RCC 7860 (cell line): Measurements from ENCODE around the gene TOMM6.

Source experiments
- DNase-seq: peaks from one replicate; pipeline ENCODE4 v3.0.0-alpha.2; 2015; ENCODE audit warnings: low spot score
- FAIRE-seq: peaks from 2 replicates; lab custom pipeline; 2012; peaks lifted over from hg19 to GRCh38; lab: Jason Lieb, UNC

The TOMM6 gene

DNA sequence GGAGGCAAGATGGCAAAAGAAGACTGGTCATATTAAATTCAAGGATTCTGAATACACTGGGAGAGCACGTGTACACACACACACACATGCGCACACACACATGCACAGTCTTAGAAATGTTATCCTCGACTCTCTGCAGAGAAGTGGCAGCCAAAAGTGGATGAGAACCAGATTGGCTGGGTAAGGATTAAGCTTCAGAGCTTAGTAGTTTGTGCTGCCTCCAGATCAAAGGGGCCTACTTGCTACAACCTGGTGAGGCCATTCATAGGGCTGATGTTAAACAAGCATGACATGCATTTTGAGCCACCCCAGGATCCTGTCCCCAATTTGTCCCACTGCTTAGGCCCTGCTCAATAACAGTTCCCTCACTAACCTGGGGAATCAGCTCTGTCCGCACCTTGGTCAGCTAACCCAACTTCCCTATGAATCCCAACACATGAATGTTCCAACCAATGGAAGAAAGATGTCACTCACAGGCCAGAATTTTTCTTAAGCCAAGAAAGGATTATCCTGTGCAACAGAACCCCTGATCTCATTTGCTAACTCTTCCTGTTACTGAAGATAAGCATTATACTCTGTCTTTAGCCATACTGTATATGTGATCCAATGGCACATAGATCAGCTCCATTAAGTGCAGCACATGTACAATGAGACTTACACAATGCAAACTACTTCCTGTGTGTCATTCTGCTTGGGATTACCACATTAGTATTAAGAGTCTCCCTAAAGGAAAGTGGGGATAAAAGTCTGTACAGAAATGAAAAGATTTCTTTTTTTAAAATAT lies 31.0 kb downstream of the TOMM6 start:
- FAIRE-seq (no peak), DNase-seq (no peak)

DNA sequence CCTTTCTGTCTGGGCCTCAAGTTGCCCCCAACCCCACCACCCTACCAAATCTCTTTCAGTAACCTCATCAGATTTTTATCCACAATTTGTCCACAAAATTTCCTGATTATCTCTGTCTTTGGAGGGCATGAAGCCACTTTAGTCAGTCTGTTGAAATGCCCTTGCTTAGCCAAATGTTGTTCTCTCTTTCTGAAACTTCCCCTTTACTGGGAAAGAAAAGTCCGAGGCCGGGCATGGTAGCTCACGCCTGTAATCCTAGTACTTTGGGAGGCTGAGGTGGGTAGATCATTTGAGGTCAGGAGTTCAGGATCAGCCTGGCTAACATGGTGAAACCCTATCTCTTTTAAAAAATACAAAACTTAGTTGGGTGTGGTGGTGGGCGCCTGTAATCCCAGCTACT lies 33.8 kb downstream of the TOMM6 start:
- FAIRE-seq: no peak
- no peak for DNase-seq

DNA sequence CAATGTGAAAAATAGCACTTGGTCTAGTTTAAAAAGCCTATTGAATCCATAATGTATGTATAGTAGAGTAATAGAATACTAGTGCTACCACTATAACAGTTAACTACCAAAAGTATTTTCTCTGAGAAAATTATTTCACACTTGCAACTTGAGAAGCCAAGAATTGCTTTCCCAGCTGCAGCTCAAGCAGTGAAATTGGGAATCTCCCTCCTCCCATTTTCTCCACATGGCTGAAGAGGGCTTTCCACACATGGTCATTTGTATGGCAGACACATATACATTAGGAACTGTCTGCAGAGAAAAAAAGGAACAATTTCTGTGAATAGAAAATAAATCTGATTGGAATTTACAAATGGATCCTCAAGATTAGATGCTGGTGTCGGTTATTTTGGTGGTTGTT lies 34.5 kb downstream of the TOMM6 start:
- FAIRE-seq (no peak), DNase-seq (no peak)

DNA sequence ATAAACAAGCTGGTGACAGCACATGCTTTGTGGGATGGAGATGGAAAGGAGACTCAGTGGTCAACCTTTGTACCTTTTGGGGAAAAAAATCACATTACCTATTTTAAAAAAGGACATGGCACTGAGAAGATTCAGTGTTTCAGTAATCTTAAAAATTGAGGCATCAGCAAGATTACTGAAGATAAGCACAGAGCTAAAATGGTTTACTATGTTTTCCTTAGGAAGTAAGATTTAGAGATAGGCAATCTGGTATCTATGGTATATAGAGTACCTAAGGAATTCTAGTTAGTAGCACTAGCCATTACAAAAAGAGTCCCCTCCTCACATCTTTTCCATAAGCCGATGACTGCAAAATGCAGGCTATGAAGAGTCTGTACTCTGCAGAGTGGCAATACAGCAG lies 35.7 kb downstream of the TOMM6 start:
- DNase-seq (no peak), FAIRE-seq (no peak)

DNA sequence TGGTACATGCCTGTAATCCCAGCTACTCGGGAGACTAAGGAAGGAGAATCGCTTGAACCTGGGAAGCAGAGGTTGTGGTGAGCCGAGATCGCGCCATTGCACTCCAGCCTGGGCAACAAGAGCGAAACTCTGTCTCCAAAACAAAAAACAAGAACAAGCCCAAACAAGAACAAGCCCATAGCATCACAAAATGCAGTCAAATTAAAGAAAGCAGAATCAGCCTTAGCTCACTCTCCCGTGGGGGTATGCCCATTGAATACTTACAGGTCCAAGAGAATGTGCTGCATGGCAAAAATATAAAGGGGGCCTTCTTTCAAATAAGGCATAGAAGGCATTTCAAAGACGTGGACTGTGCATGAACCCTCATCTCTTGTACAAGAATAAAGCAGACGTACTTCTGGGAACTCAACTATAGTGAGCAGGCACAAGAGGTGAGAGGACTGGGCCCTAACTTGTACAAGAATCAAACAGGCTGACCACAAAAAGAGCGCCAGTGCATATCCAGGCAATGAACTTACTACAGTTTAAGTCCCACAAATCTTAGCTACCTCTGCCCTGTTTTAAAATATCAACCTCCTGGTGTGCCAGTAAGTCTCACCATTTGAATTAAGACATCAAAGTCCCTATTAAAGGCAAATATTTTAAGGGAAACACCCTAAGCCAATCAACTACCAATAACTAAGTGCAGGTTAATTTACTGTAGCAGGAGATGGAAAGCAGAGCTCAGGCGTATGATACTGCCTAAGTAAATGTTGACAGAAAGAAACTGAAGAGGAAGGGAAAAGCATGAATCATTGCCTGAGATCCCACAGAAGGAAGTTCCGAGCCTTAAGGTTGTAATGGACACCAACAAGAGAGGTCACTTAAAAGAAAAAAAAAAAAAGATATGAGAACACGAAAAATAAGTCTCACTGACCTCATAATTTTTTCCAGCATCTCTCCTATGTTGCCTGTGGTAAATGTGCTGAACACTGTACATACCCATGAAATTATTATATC lies 37.4 kb downstream of the TOMM6 start:
- DNase-seq: peak; percentile 34
- FAIRE-seq: no peak

DNA sequence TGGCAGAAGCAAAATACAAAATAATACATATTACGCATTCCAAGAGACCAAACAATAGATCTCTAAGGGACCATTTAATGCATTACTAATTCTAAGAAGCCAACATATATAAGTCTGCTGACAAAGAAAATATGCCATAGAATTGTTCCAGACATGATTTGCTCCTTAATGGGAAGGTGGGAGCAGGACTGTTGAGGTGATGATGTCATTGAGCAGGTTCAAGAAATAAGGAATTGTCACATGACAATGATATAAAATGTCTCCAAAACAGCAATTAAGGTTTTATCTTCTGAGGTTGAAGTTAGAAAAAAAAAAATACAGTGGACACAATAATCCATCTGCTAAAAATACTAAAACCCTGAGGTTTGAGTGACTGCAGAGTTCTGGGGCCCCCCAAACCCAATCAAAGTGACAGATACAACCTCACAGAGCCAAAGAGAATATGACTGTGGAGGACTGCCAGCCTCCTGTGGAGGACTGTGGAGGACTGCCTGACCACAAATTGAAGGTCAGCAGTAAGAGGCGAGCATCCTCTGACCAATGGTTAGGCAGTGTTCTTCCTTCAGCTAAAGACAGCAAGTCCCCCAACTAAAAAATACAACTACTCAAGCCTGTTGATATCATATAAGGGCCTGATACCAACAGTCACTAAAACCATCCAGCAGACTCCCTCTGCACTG lies 39.0 kb downstream of the TOMM6 start:
- no peak for FAIRE-seq
- no peak for DNase-seq

DNA sequence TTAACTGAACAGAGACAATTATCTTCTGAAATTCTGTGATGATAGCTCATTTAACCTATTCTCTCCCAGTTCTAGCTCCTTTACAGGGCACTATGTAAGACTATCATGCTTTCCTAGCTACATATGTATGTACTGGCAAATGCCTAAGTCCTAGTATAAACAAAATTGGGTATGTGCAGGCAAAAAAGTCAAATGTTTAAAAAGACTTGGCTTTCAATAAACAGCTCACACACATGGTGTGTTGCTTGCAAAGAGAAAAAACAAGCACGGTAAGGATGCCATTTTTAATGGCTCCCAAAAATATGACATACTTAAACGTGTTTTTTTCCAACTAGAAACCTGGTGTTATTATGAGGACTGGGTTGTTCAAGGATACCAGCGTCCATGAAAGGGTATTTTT lies 44.8 kb downstream of the TOMM6 start:
- no peak for FAIRE-seq
- DNase-seq: no peak

DNA sequence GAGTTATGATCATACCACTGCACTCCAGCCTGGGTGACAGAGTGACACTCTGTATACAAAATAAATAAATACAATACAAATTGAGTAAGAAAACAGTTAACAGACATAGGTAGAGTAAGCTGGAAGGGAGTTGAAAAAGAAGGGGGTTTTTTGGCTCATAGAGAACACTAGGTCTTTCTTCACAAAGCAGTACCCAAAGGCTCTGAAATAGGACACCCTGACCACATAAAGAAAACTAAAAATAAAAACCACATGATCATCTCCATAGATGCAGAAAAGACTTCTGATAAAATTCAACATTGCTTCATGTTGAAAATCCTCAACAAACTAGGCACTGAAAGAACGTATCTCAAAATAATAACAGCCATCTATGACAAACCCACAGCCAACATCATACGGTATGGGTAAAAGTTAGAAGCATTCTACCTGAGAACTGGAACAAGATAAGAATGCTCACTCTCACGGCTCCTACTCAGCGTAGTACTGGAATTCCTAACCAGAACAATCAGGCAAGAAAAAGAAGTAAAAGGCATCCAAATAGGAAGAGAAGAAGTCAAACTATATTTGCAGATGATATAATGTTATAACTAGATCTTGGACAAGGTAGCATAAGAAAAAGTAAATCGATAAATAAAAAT lies 48.6 kb downstream of the TOMM6 start:
- DNase-seq (no peak), FAIRE-seq (no peak)

DNA sequence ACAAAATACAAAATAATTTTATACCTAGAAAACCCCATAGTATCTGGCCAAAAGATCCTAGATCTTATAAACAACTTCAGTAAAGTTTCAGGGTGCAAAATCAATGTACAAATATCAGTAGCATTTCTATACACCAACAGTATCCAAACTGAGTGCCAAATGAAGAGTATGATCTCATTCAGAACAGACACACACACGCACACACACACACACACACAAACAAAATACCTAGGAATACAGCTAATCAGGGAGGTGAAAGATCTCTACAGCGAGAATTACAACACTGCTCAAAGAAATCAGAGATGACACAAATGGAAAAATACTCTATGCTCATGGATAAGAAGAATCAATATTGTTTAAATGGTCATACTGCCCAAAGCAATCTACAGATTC lies 49.2 kb downstream of the TOMM6 start:
- no peak for FAIRE-seq
- no peak for DNase-seq
